H1 (cell line): ENCODE data around the gene FLT4. TPM values are rescaled to one million over a fixed set of nuclear protein-coding genes. Genes with fewer than 3 reads are reported as not detected.
"Not testable (repeated sequence)": the region's sequence is repeated elsewhere in the genome, so short reads cannot be mapped to it uniquely, and the experiment has no call there.

Experiments used
- CTCF ChIA-PET: fragments of 300-600 bp; sonication (Branson Sonifier 250); formaldehyde crosslinking; loops from one replicate; lab custom pipeline; 2021; ENCODE audit not compliant: partially characterized antibody; lab: Charles Lee
- POLR2A ChIA-PET: fragments of 300-600 bp; sonication (Branson Sonifier 250); formaldehyde crosslinking; loops from one replicate; lab custom pipeline; 2021; ENCODE audit warnings: inconsistent platforms; ENCODE audit not compliant: partially characterized antibody; lab: Charles Lee
- DNase-seq, 2 experiments: peaks; one replicate each; pipeline versions ENCODE4 v3.0.0 to v3.0.0-alpha.2; 2010 to 2022; ENCODE audit warnings: low spot score in 2 of 2, low read depth in 1 of 2, mixed read lengths in 1 of 2
- FAIRE-seq: peaks from 2 replicates; lab custom pipeline; 2011; peaks lifted over from hg19 to GRCh38; lab: Jason Lieb, UNC
- H2AFZ ChIP-seq: 2 replicates; pipeline ENCODE4 v1.8.1; 2012; ENCODE audit warnings: low read length, inconsistent platforms
- H2AK5ac ChIP-seq: 2 replicates; pipeline ENCODE4 v1.6.1; 2013; ENCODE audit warnings: low read depth, low read length
- H2BK120ac ChIP-seq: replicated peaks from 2 replicates; pipeline ENCODE3; 2013; ENCODE audit warnings: low read depth, low read length, inconsistent platforms
- H2BK12ac ChIP-seq: 2 replicates; pipeline ENCODE4 v1.6.1; 2013; ENCODE audit warnings: low read depth, low read length
- H2BK15ac ChIP-seq: 2 replicates; pipeline ENCODE4 v1.6.1; 2013; ENCODE audit warnings: low read length
- H2BK20ac ChIP-seq: 2 replicates; pipeline ENCODE4 v1.6.1; 2013; ENCODE audit warnings: low read length
- H2BK5ac ChIP-seq: 2 replicates; pipeline ENCODE4 v1.6.1; 2013; ENCODE audit warnings: low read depth, low read length
- H3K14ac ChIP-seq: 2 replicates; pipeline ENCODE4 v1.6.1; 2013; ENCODE audit warnings: inconsistent platforms; ENCODE audit not compliant: insufficient read length
- H3K18ac ChIP-seq: 2 replicates; pipeline ENCODE4 v1.6.1; 2013; ENCODE audit warnings: low read length; ENCODE audit errors: extremely low read depth
- H3K23ac ChIP-seq: 2 replicates; pipeline ENCODE4 v1.6.1; 2013; ENCODE audit warnings: inconsistent platforms; ENCODE audit not compliant: insufficient read length
- H3K23me2 ChIP-seq: 2 replicates; pipeline ENCODE4 v1.6.1; 2013; ENCODE audit warnings: low read depth, low read length
- H3K27ac ChIP-seq: 2 replicates; pipeline ENCODE4 v1.6.1; 2011; ENCODE audit warnings: low read depth, low read length, inconsistent platforms
- H3K27me3 ChIP-seq, 4 experiments: replicated peaks in 1 of 4; 1 replicate in 1 of 4; 2 replicates in 3 of 4; pipeline versions ENCODE4 v1.6.1 to v1.8.1; 2011 to 2013; ENCODE audit warnings: low read length in 3 of 4, mild to moderate bottlenecking in 3 of 4, inconsistent platforms in 2 of 4, mixed read lengths in 2 of 4, moderate library complexity in 1 of 4; ENCODE audit not compliant: control insufficient read depth in 3 of 4, insufficient read depth in 3 of 4; ENCODE audit errors: extremely low read depth in 1 of 4
- H3K36me3 ChIP-seq, 4 experiments: 2 replicates each; pipeline versions ENCODE4 v1.6.1 to v1.8.1; 2011 to 2013; ENCODE audit warnings: mild to moderate bottlenecking in 4 of 4, low read length in 3 of 4, moderate library complexity in 2 of 4, control low read depth in 1 of 4, inconsistent platforms in 1 of 4; ENCODE audit not compliant: insufficient read depth in 4 of 4, control insufficient read depth in 2 of 4
- H3K4ac ChIP-seq: replicated peaks from 2 replicates; pipeline ENCODE3; 2013; ENCODE audit warnings: low read length, low read depth, mixed read lengths, inconsistent platforms; ENCODE audit not compliant: insufficient read length
- H3K4me1 ChIP-seq, 4 experiments: replicated peaks in 1 of 4; 1 replicate in 1 of 4; 2 replicates in 3 of 4; pipeline versions ENCODE4 v1.6.1 to v1.8.1; 2011 to 2013; ENCODE audit warnings: low read length in 3 of 4, inconsistent platforms in 2 of 4, mixed read lengths in 1 of 4; ENCODE audit not compliant: insufficient read depth in 4 of 4, control insufficient read depth in 3 of 4
- H3K4me2 ChIP-seq, 2 experiments: 2 replicates each; pipeline versions ENCODE4 v1.6.1 to v1.8.1; 2011 to 2013; ENCODE audit warnings: low read depth in 2 of 2, low read length in 2 of 2, control low read depth in 1 of 2, inconsistent platforms in 1 of 2, mild to moderate bottlenecking in 1 of 2; ENCODE audit not compliant: insufficient read depth in 1 of 2
- H3K4me3 ChIP-seq, 4 experiments: fragments of 200-600, 300-600 bp in 1 of 4; sonication (generic), shearing (Covaris generic), sonication (Bioruptor Twin) in 1 of 4; 2 replicates each; pipeline versions ENCODE4 v1.5.1 to v1.8.1; 2011 to 2016; ENCODE audit warnings: low read length in 4 of 4, low read depth in 3 of 4, control low read depth in 2 of 4, inconsistent platforms in 2 of 4, mild to moderate bottlenecking in 2 of 4, mixed read lengths in 1 of 4, moderate library complexity in 1 of 4; ENCODE audit not compliant: insufficient read depth in 2 of 4; ENCODE audit errors: extremely low read depth in 1 of 4
- H3K56ac ChIP-seq: replicated peaks from 2 replicates; pipeline ENCODE3; 2013; ENCODE audit warnings: low read depth, mild to moderate bottlenecking, mixed read lengths, low read length, inconsistent platforms; ENCODE audit not compliant: insufficient read length
- H3K79me1 ChIP-seq: 2 replicates; pipeline ENCODE4 v1.6.1; 2013; ENCODE audit warnings: low read depth, low read length, control low read depth
- H3K79me2 ChIP-seq, 2 experiments: 2 replicates each; pipeline versions ENCODE4 v1.6.1 to v1.8.1; 2012 to 2013; ENCODE audit warnings: low read length in 2 of 2, mild to moderate bottlenecking in 2 of 2, inconsistent platforms in 1 of 2; ENCODE audit not compliant: insufficient read depth in 2 of 2, control insufficient read depth in 1 of 2
- H3K9ac ChIP-seq, 4 experiments: replicated peaks in 1 of 4; 1 replicate in 1 of 4; 2 replicates in 3 of 4; pipeline versions ENCODE4 v1.6.1 to v1.8.1; 2011 to 2013; ENCODE audit warnings: low read depth in 3 of 4, low read length in 3 of 4, control low read depth in 2 of 4, mild to moderate bottlenecking in 2 of 4, moderate library complexity in 2 of 4, inconsistent platforms in 1 of 4; ENCODE audit errors: extremely low read depth in 1 of 4
- H3K9me3 ChIP-seq, 2 experiments: 2 replicates each; pipeline versions ENCODE4 v1.6.1 to v1.8.1; 2012 to 2013; ENCODE audit warnings: mild to moderate bottlenecking in 2 of 2, moderate library complexity in 2 of 2, control low read depth in 1 of 2, inconsistent platforms in 1 of 2, low read depth in 1 of 2, low read length in 1 of 2, mixed read lengths in 1 of 2; ENCODE audit not compliant: insufficient read depth in 2 of 2
- H4K20me1 ChIP-seq, 2 experiments: replicated peaks in 1 of 2; 2 replicates each; pipeline versions ENCODE3 to v1.8.1; 2011 to 2013; ENCODE audit warnings: inconsistent platforms in 2 of 2, low read length in 2 of 2, mild to moderate bottlenecking in 1 of 2; ENCODE audit not compliant: insufficient read depth in 2 of 2, control insufficient read depth in 1 of 2
- H4K5ac ChIP-seq: 2 replicates; pipeline ENCODE4 v1.6.1; 2013; ENCODE audit warnings: low read length, low read depth, mixed read lengths, inconsistent platforms; ENCODE audit not compliant: insufficient read length
- H4K8ac ChIP-seq: 2 replicates; pipeline ENCODE4 v1.8.0; 2013; ENCODE audit warnings: mild to moderate bottlenecking, moderate library complexity, low read length, inconsistent platforms; ENCODE audit not compliant: insufficient read depth; ENCODE audit errors: extremely low read depth
- H4K91ac ChIP-seq: replicated peaks from 2 replicates; pipeline ENCODE3; 2013; ENCODE audit warnings: low read length, mixed read lengths, inconsistent platforms; ENCODE audit not compliant: insufficient read length
- WGBS, 2 experiments: shearing (Covaris generic) in 1 of 2; methylation state at CpG; one replicate each; pipeline versions ENCODE4 v1.1.6 to v1.1.7; 2013 to 2015; ENCODE audit warnings: low lambda C conversion rate in 2 of 2, mixed read lengths in 2 of 2, inconsistent platforms in 1 of 2, low coverage in 1 of 2, missing lambda C conversion rate in 1 of 2; ENCODE audit not compliant: insufficient replicate concordance in 2 of 2, insufficient coverage in 1 of 2, insufficient read length in 1 of 2; ENCODE audit errors: extremely low coverage in 1 of 2, missing lambda C conversion rate in 1 of 2; 5-methylcytosine and 5-hydroxymethylcytosine counted together
- polyA plus RNA-seq, 7 experiments: library from polyadenylated mRNA; depleted of rRNA in 3 of 7; stranded (reverse) in 5 of 7; unstranded in 2 of 7; fragments of >200 nt in 5 of 7; fragments of 200-250 nt in 2 of 7; gene quantifications; 1 replicate in 5 of 7; 2 replicates in 1 of 7; 4 replicates in 1 of 7; pipeline versions ENCODE4 v1.2.1 to v1.2.3, GENCODE V29; 2011 to 2013; ENCODE audit warnings: missing spikeins in 2 of 7, mixed read lengths in 2 of 7
- total RNA-seq: library from RNA; stranded (reverse); fragmentation: NEBNext Ultra II Directional; extraction: Animal tissue kit (Norgen Biotek cat#: 25700); gene quantifications from 2 replicates; pipeline ENCODE4 v1.2.1, GENCODE V29; 2021

The FLT4 gene
- total and polyA plus RNA-seq, 2 of the 8 experiments (the other 6 are each of a cell fraction or from before 2014, with no cell fraction given): 6.5 to 7.7 TPM

DNA sequence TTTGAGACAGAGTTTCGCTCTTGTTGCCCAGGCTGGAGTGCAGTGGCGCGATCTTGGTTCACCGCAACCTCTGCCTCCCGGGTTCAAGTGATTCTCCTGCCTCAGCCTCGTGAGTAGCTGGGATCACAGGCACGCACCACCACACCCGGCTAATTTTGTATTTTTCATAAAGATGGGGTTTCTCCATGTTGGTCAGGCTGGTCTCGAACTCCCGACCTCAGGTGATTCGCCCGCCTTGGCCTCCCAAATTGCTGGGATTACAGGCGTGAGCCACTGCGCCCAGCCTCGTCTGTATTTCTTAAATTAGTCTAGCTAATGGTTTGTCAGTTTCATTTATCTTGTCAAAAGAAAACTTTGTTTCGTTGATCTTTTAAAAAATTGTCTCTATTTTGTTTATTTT lies 5.8 kb upstream of the FLT4 start:
- H4K8ac ChIP-seq, H3K56ac ChIP-seq, H3K79me1 ChIP-seq, H2BK20ac ChIP-seq, DNase-seq, H2BK5ac ChIP-seq, POLR2A ChIA-PET, H4K91ac ChIP-seq, H3K36me3 ChIP-seq, H3K4me3 ChIP-seq, H2BK15ac ChIP-seq, H3K18ac ChIP-seq, H3K9ac ChIP-seq, H3K79me2 ChIP-seq, H3K9me3 ChIP-seq, H3K4ac ChIP-seq, H4K5ac ChIP-seq, H3K23ac ChIP-seq, H3K4me2 ChIP-seq, H3K23me2 ChIP-seq, H2BK12ac ChIP-seq, H2AFZ ChIP-seq, H3K27ac ChIP-seq, FAIRE-seq, H2BK120ac ChIP-seq, H2AK5ac ChIP-seq, H3K14ac ChIP-seq, H3K4me1 ChIP-seq, H3K27me3 ChIP-seq, H4K20me1 ChIP-seq: not testable (repeated sequence)
- CTCF ChIA-PET: interaction anchor here (1.1 to 2.6 kb wide), 2 partner anchors 36 to 64 kb away, joined by 3 to 14 read pairs; no protein-coding TSS in a partner anchor
- 94% methylated on average over 16 of the region's 16 CpGs; no CpG with 5 or more reads in 1 of the 2 experiments for WGBS, 2 experiments
